Measurements from ENCODE around the gene SOX6. TPM values are rescaled to one million over a fixed set of nuclear protein-coding genes. Genes with fewer than 3 reads are reported as not detected.

SOX6 gene
- total and polyA plus RNA-seq, 12 donors = 0.80 to 43.0 (median 21.2) TPM

GRCh38 chr11:15955595-15955994 is 400.8 kb downstream of the SOX6 start:
- H3K9me3 ChIP-seq = no peaks in the 10 kb centered on the region
- no peaks in the 10 kb centered on the region for H3K36me3 ChIP-seq
- intact Hi-C loops (cut with DNase I) = loop anchor here in 1 of 10 donors (5.0 kb wide), 1 partner anchor 1008 kb away; no protein-coding TSS in a partner anchor
- TF ChIP-seq CTCF (IDR thresholded peaks at IDR 0.05) = no peak
- no peak overlapping the region for H3K4me3 ChIP-seq
- H3K27me3 ChIP-seq = no peaks in the 10 kb centered on the region
- DNase-seq (no peak), ATAC-seq (no peak)
- peaks cover 0 to 10% (median 0%) of the 10 kb centered on the region in 9 donors for H3K4me1 ChIP-seq
- 70 to 86% methylated on average over 2 of the region's 2 CpGs for WGBS, 2 donors
- no peak overlapping the region for H3K27ac ChIP-seq

GRCh38 chr11:15947681-15948648 is 408.4 kb downstream of the SOX6 start:
- WGBS, 2 donors = 95 to 98% methylated on average over 9 of the region's 9 CpGs
- DNase-seq (no peak), ATAC-seq (no peak)
- Histone ChIP-seq H3K4me1 (no peaks in the 10 kb centered on the region), H3K4me3 (no peak overlapping the region), H3K27me3 (no peaks in the 10 kb centered on the region), H3K9me3 (peaks cover 0 to 17% (median 5%) of the 10 kb centered on the region in 11 donors), H3K27ac (no peak overlapping the region), H3K36me3 (no peaks in the 10 kb centered on the region)
- intact Hi-C loops (cut with DNase I) = loop anchor here in 1 of 10 donors (10.0 kb wide), 1 partner anchor 667 kb away; no protein-coding TSS in a partner anchor
- no peak for TF ChIP-seq CTCF (IDR thresholded peaks at IDR 0.05)

GRCh38 chr11:15945726-15946125 is 410.6 kb downstream of the SOX6 start:
- intact Hi-C loops (cut with DNase I) = loop anchor here in 1 of 10 donors (10.0 kb wide), 1 partner anchor 669 kb away; no protein-coding TSS in a partner anchor
- Histone ChIP-seq H3K27ac (no peak overlapping the region), H3K9me3 (peaks cover 0 to 19% (median 5%) of the 10 kb centered on the region in 11 donors), H3K27me3 (no peaks in the 10 kb centered on the region), H3K36me3 (no peaks in the 10 kb centered on the region), H3K4me1 (peaks cover 0 to 5% (median 0%) of the 10 kb centered on the region in 9 donors), H3K4me3 (no peak overlapping the region)
- no peak for ATAC-seq
- DNase-seq = no peak
- no peak for TF ChIP-seq CTCF (IDR thresholded peaks at IDR 0.05)
- WGBS, 2 donors = 94 to 98% methylated on average over 1 of the region's 1 CpG

GRCh38 chr11:15944460-15944859 is 411.9 kb downstream of the SOX6 start:
- Histone ChIP-seq H3K27me3 (no peaks in the 10 kb centered on the region), H3K36me3 (no peaks in the 10 kb centered on the region), H3K4me1 (peaks cover 0 to 5% (median 0%) of the 10 kb centered on the region in 9 donors), H3K27ac (no peak overlapping the region), H3K9me3 (peaks cover 0 to 19% (median 5%) of the 10 kb centered on the region in 11 donors), H3K4me3 (no peak overlapping the region)
- intact Hi-C loops (cut with DNase I) = loop anchor here in 2 of 10 donors (5.0 to 10.0 kb wide), 2 partner anchors 668 to 670 kb away; no protein-coding TSS in a partner anchor
- no peak for TF ChIP-seq CTCF (IDR thresholded peaks at IDR 0.05)
- no peak for ATAC-seq
- DNase-seq = no peak
